GM19468 (cell line): ENCODE data around the gene CCDC102B.

Experiments
- ATAC-seq: cut with Tn5 transposase; IDR thresholded peaks from one replicate; pipeline ENCODE4 v1.9.1; 2021; ENCODE audit warnings: mild to moderate bottlenecking, moderate library complexity, moderate number of reproducible peaks; ENCODE audit not compliant: unreplicated experiment; ENCODE audit errors: extremely low read depth

CCDC102B gene

DNA sequence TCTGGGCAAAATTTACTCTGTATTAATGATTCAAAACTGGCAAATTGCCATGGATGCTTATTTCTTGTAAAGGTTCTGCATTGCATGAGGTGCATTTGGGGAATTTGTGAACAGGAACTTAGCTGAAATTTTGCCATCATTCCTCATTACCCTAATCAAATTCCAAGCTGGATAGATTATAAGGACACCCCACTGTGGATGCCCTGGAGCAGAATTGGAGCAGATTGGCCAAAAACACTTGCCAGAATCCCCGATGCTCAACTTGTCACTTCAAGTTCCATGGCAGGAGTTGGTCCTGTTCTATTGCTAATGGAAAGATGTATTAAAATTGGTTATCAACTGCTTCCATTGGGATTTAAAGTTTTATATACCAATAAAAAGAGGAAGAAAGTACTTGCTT, 237.9 kb downstream of the CCDC102B start:
- no peak for ATAC-seq

DNA sequence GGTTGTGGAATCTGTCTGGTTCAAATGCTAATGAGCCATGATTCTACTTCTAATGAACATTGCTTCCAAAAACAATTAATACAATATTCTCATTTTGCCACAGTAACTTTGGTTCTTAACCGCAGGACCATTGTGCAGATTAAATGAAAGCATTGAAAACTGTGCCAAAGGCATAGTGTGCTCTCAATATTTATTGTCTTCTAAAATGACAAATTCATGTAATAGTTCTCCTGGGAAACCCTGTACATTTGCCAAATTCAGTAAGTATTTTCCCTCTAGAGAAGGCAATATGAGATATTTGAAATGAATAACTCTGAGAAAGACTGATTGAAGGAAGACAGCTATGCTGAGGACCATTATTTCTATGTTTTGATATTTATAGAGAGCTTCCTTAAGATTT, 246.3 kb downstream of the CCDC102B start:
- no peak for ATAC-seq

DNA sequence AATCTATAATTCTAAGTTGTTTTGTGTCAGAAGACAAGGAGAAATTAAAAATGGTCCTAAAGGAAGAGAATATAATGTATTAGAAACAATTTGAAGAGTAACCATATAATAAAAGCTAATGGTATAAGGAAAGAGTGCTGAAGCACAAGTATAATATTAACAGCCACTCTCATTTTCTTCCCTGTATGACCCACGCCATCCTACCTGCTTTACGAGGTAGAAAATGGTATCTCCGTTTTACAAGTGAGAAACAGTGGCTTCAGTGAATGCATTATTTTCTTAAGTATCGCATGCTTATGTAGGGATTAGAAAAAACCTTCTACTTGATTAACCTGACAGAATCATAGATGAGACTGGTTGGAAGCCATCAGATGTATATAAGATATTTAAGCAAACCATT, 266.2 kb downstream of the CCDC102B start:
- ATAC-seq, result no peak

GRCh38 chr18:69067048-69067447, 269.2 kb downstream of the CCDC102B start:
- ATAC-seq, result no peak

DNA sequence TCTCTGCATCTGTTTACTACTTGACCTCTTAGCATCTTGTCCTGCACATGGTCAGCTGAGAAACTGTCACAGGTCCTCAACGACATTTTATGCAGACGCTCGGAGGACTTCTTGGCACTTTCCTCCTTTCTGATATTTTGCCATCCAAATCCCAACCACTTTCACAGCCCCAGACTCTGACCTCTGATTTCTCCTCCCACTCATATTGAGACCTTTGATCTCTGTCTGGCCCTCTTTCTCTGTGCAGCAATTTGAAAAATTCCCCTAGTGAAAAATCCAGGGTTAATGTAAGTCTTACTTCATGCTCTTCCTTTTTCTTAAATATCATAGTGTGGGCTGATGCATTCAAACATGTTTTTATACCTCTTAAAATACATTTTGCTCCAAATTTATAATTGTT, 273.8 kb downstream of the CCDC102B start:
- ATAC-seq, result no peak

DNA sequence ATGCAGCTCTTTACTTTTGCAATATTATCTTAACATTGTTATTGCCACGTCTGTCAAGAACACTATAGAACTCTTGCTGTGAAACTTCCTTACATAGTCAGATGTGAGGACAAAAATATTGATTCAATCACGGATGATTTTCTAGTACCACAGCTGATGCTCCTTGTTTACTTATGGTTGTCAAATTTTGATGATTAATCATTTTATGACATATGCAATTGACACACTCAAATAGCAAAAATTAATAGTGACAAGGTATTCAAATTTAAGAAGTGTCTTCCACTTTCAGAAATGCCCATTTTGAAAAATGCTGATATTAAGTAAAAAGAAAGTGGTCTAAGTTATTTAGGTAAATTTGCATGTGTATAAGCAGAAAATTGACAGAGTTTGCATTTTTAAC, 284.0 kb downstream of the CCDC102B start:
- no peak for ATAC-seq

DNA sequence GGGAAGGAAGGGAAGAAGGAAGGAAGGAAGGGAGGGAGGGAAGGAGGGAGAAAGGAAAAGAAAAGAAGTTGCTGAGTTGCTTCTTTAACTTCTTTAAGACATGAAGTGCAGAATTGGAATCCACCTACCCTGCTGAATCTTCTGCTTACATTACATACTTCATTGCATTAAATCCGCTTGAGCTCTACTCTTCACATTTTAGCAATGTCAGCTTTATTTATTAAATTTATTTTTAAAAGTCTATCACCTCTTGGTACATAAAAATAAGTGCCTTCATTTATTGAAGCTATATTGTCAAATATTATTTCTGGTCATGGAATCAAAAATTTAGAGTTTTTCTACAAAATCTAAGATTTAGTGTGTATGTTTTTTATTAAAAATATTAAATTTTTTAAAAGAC, 284.6 kb downstream of the CCDC102B start:
- ATAC-seq, result no peak

DNA sequence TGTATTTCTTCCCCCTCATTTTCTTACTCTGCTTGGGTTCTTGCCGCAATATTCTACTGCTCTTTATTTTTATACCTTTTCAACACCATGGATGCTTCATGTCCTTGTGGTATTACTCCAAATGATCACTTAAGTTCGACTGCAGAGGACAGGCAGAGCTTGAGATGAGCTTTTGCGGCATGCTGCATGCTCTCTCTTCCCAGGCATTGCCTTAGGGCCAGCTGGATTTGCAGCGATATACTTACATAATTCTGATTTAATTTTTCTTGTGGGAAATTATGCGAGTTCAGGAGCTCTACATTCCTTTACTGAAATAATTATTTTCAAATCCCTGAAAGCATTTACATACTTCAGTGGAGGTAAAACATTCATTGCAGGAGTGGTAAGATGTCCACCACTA, 288.1 kb downstream of the CCDC102B start:
- ATAC-seq, result no peak

- no peak for ATAC-seq
These were observed 291.1 kb downstream of the CCDC102B start for GRCh38 chr18:69088973-69089372.

DNA sequence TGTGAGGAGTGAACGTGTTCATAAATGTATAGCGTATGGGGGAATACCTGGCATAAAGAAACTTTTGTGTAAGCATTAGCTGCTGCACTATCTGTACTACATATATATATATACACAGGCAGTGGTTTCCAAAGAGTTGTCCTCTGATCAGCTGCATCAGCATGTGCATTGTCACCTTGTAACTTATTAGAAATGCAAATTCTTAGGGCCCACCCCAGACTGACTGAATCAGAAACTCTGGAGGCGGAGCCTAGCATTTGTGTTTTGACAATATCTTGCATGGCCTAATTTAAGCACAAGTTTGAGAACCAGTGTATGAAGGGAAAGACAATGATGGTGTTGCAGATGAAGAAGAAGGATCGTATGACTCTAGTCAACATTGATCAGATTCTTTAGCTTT, 299.5 kb downstream of the CCDC102B start:
- ATAC-seq, result peak; percentile 39

- no peak for ATAC-seq
These were observed 305.1 kb downstream of the CCDC102B start for GRCh38 chr18:69102959-69103358.
